K562 (cell line): ENCODE measurements around the gene CTSZ. TPM values are rescaled to one million over a fixed set of nuclear protein-coding genes. Genes with fewer than 3 reads are reported as not detected.
A peak's percentile ranks its signal among the peaks of the same experiment; 100 is the strongest.

Source experiments
- CHD2 ChIP-seq: IDR thresholded peaks from 2 replicates; pipeline ENCODE4 v1.6.1; 2011; ENCODE audit warnings: low read depth, low read length
- CREBBP ChIP-seq: IDR thresholded peaks from one replicate; pipeline ENCODE4 v1.6.1; 2012; ENCODE audit warnings: low read depth, mild to moderate bottlenecking, control low read depth, inconsistent platforms, low read length
- ELF1 ChIP-seq: fragments of 200-800 bp; sonication (Bioruptor generic); IDR thresholded peaks from 2 replicates; pipeline ENCODE4 v1.6.1; 2016; ENCODE audit warnings: missing genetic modification characterization, missing compliant biosample characterization
- FOXM1 ChIP-seq, 2 experiments: fragments of 450-650 bp in 1 of 2; sonication (generic) in 1 of 2; formaldehyde crosslinking in 1 of 2; IDR thresholded peaks; 2 replicates each; pipeline versions ENCODE4 v1.6.1 to v1.9.0; 2017 to 2022; ENCODE audit warnings: low read depth in 2 of 2, mild to moderate bottlenecking in 2 of 2, missing genetic modification reagents in 1 of 2, moderate library complexity in 1 of 2
- GTF2A2 ChIP-seq: IDR thresholded peaks from 2 replicates; pipeline ENCODE4 v1.6.1; 2016; ENCODE audit warnings: mild to moderate bottlenecking, missing genetic modification characterization, missing compliant biosample characterization
- GTF2E2 ChIP-seq: fragments of 200-800 bp; sonication (Bioruptor generic); IDR thresholded peaks from 2 replicates; pipeline ENCODE4 v1.6.1; 2016; ENCODE audit warnings: missing genetic modification characterization, missing compliant biosample characterization
- HNRNPLL ChIP-seq: fragments of 200-400 bp; formaldehyde crosslinking; IDR thresholded peaks from 2 replicates; pipeline ENCODE4 v1.6.1; 2017; ENCODE audit warnings: low read length, low read depth, mild to moderate bottlenecking; ENCODE audit not compliant: poor library complexity, severe bottlenecking
- JUND ChIP-seq, 2 experiments: IDR thresholded peaks; 2 replicates in 1 of 2; 3 replicates in 1 of 2; pipeline ENCODE4 v1.6.1; 2011; ENCODE audit warnings: borderline replicate concordance in 2 of 2, low read depth in 2 of 2, low read length in 2 of 2, improper control_type of control experiment in 1 of 2, missing biosample characterization in 1 of 2, missing genetic modification characterization in 1 of 2, missing genetic modification reagents in 1 of 2
- KDM1A ChIP-seq, 2 experiments: fragments of 450-650 bp; IDR thresholded peaks; 2 replicates each; pipeline ENCODE4 v1.6.1; 2016; ENCODE audit warnings: mild to moderate bottlenecking in 2 of 2
- KLF10 ChIP-seq: fragments of 250-450 bp; sonication (Bioruptor Pico); IDR thresholded peaks from 2 replicates; pipeline ENCODE4 v1.6.1; 2021; ENCODE audit warnings: matching md5 sums
- MYBL2 ChIP-seq, 2 experiments: fragments of 450-650 bp in 1 of 2; sonication (generic) in 1 of 2; formaldehyde crosslinking in 1 of 2; IDR thresholded peaks; 2 replicates each; pipeline versions ENCODE4 v1.6.1 to v1.8.1; 2017 to 2022; ENCODE audit warnings: borderline replicate concordance in 1 of 2, inconsistent platforms in 1 of 2, low read depth in 1 of 2, mild to moderate bottlenecking in 1 of 2, missing genetic modification reagents in 1 of 2, moderate library complexity in 1 of 2
- OTX1 ChIP-seq: fragments of 450-650 bp; formaldehyde crosslinking; IDR thresholded peaks from 2 replicates; pipeline ENCODE4 v1.4.0; 2022; ENCODE audit warnings: mild to moderate bottlenecking
- SAFB2 ChIP-seq: fragments of 200-400 bp; formaldehyde crosslinking; IDR thresholded peaks from 2 replicates; pipeline ENCODE4 v1.6.1; 2018; ENCODE audit warnings: borderline replicate concordance, low read length, low read depth, moderate library complexity; ENCODE audit not compliant: severe bottlenecking
- SMAD2 ChIP-seq: fragments of 150-350 bp; IDR thresholded peaks from 2 replicates; pipeline ENCODE4 v1.6.1; 2014; ENCODE audit warnings: low read depth, mild to moderate bottlenecking, low read length
- TFAM ChIP-seq: fragments of 250-450 bp; sonication (Bioruptor Pico); conservative IDR thresholded peaks from 2 replicates; pipeline ENCODE4 v1.5.0; 2021; ENCODE audit warnings: mild to moderate bottlenecking, moderate library complexity
- TRIM25 ChIP-seq: fragments of 450-650 bp; IDR thresholded peaks from 2 replicates; pipeline ENCODE4 v1.7.0; 2016; ENCODE audit warnings: borderline replicate concordance
- YY1 ChIP-seq, 3 experiments: IDR thresholded peaks; 2 replicates each; pipeline ENCODE4 v1.6.1; 2011; ENCODE audit warnings: low read length in 2 of 3, mild to moderate bottlenecking in 2 of 3, moderate library complexity in 2 of 3, borderline replicate concordance in 1 of 3, control low read depth in 1 of 3, low read depth in 1 of 3; ENCODE audit not compliant: insufficient read depth in 3 of 3, insufficient replicate concordance in 2 of 3, control insufficient read depth in 1 of 3, insufficient read length in 1 of 3; ENCODE audit errors: extremely low read depth in 1 of 3
- ZNF134 ChIP-seq: fragments of 250-450 bp; sonication (Bioruptor Pico); conservative IDR thresholded peaks from 2 replicates; pipeline ENCODE4 v1.4.0; 2020
- ZNF174 ChIP-seq: fragments of 250-450 bp; sonication (Bioruptor Pico); IDR thresholded peaks from 2 replicates; pipeline ENCODE4 v1.4.0; 2020; ENCODE audit warnings: mild to moderate bottlenecking
- ZNF551 ChIP-seq: fragments of 250-450 bp; sonication (Bioruptor Pico); IDR thresholded peaks from 2 replicates; pipeline ENCODE4 v1.5.0; 2021; ENCODE audit warnings: mild to moderate bottlenecking, moderate library complexity
- ZNF592 ChIP-seq: fragments of 450-650 bp; IDR thresholded peaks from 2 replicates; pipeline ENCODE4 v1.6.1; 2017; ENCODE audit warnings: antibody characterized with exemption, mild to moderate bottlenecking
- polyA plus RNA-seq, 8 experiments: library from polyadenylated mRNA; depleted of rRNA in 4 of 8; stranded (reverse) in 5 of 8; unstranded in 3 of 8; fragments of >200 nt; fragmentation: Nextera tagmentation in 2 of 8; fragmentation: Illumina TruSeq in 1 of 8; extraction: Ambion mirVana in 2 of 8; extraction: Trizol in 1 of 8; gene quantifications; 2 replicates each; pipeline versions ENCODE4 v1.2.1 to v1.2.3, GENCODE V29; 2011 to 2014; ENCODE audit warnings: inconsistent platforms in 1 of 8, missing spikeins in 1 of 8
- total RNA-seq, 7 experiments: library from RNA; depleted of rRNA in 6 of 7; stranded (reverse); fragments of >200 nt in 6 of 7; fragmentation: Illumina TruSeq in 2 of 7; extraction: Trizol in 2 of 7; gene quantifications; 2 replicates each; pipeline versions ENCODE4 v1.2.1 to v1.2.3, GENCODE V29; 2011 to 2021; ENCODE audit warnings: low replicate concordance in 1 of 7

The CTSZ gene
- total and polyA plus RNA-seq, 9 of the 15 experiments (the other 6 are each of a cell fraction or from before 2014, with no cell fraction given), result 1.6 to 143 (median 82.8) TPM

- TF ChIP-seq TRIM25 (no peak), GTF2E2 (0 out of 2 replicates have a peak, but pooled peaks have one; percentile 50), ZNF174 (no peak), ZNF592 (peak; percentile 100), SAFB2 (no peak), SMAD2 (no peak), CHD2 (peak; percentile 43; the same call in 1 of the 2 replicates), KDM1A (IDR thresholded peaks at IDR 0.05) (no peak), ELF1 (tag) (0 out of 2 replicates have a peak, but pooled peaks have one; percentile 54), JUND (IDR thresholded peaks at IDR 0.05; ENCODE audit: borderline replicate concordance, low read depth, low read length) (no peak), JUND (tag; IDR thresholded peaks at IDR 0.05; ENCODE audit: borderline replicate concordance, low read depth, low read length) (peak; percentile 54; the same call in 1 of the 3 replicates), ZNF134 (CRISPR knock-in tag) (peak; percentile 84), HNRNPLL (no peak), MYBL2 (IDR thresholded peaks at IDR 0.05; ENCODE audit: low read depth) (no peak), MYBL2 (CRISPR knock-in tag; IDR thresholded peaks at IDR 0.05; ENCODE audit: borderline replicate concordance) (no peak), TFAM (no peak), CREBBP (no peak), KLF10 (CRISPR knock-in tag) (no peak; the same call in 1 of the 2 replicates), GTF2A2 (tag) (peak; percentile 85), YY1 (IDR thresholded peaks at IDR 0.05; ENCODE audit: borderline replicate concordance in 1 of 3, control insufficient read depth in 1 of 3, extremely low read depth in 1 of 3, insufficient read depth in 3 of 3, insufficient read length in 1 of 3, insufficient replicate concordance in 2 of 3, low read depth in 1 of 3, low read length in 2 of 3) (peak; percentile 76 to 92 (median 87)), OTX1 (peak; percentile 94), ZNF551 (no peak), FOXM1 (IDR thresholded peaks at IDR 0.05; ENCODE audit: low read depth) (no peak), FOXM1 (CRISPR knock-in tag; IDR thresholded peaks at IDR 0.05; ENCODE audit: low read depth) (peak; percentile 90; the same call in 1 of the 2 replicates)
These were observed 25.1 kb upstream of the CTSZ start, which contains the start of gene ATP5F1E (continued) for GRCh38 chr20:59032023-59032712.
